GM21367 (cell line): ENCODE measurements around the gene ST13.
"Not testable (repeated sequence)": the region's sequence is repeated elsewhere in the genome, so short reads cannot be mapped to it uniquely, and the experiment has no call there.

ENCODE experiments used
- ATAC-seq: cut with Tn5 transposase; IDR thresholded peaks from one replicate; pipeline ENCODE4 v1.9.1; 2021; ENCODE audit not compliant: unreplicated experiment

ST13 gene

GRCh38 chr22:40844951-40845350 is 11.5 kb downstream of the ST13 start:
- ATAC-seq = no peak

DNA sequence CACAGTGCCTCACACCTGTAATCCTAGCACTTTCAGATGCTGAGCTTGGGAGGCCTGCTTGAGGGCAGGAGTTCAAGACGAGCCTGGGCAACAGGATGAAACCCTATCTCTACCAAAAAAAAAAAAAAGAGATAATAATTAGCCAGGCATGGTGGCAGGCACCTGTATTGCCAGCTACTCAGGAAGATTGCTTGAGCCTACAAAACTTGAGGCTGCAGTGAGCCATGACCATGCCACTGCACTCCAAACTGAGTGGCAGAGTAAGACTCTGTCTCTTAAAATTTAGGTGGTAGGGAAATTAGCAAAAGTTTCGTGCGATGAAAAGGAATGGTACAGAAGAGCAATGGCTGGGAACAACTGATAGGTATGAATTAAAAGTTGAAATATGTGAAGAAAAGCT is 18.0 kb downstream of the ST13 start:
- ATAC-seq = no peak

DNA sequence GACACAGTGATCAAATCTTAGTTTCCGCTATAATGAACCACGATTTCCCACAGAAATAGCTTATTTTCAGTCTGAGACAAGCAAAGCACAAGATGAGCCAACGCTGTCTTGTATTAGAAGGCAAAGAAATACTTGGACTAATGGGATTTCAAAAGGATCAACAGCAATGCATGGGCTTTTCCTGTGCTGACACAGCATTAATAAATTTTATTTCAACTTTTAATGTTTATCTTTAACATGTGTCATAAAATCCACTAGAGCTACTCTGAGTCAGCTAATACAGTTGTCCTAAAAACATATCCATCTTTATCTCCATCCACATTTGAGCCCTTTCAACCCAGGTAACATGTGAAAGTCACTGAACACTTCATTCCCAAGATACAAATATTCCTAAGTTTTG is 21.8 kb downstream of the ST13 start:
- no peak for ATAC-seq

- ATAC-seq = no peak
Observed at GRCh38 chr22:40829131-40829530, 27.3 kb downstream of the ST13 start.

DNA sequence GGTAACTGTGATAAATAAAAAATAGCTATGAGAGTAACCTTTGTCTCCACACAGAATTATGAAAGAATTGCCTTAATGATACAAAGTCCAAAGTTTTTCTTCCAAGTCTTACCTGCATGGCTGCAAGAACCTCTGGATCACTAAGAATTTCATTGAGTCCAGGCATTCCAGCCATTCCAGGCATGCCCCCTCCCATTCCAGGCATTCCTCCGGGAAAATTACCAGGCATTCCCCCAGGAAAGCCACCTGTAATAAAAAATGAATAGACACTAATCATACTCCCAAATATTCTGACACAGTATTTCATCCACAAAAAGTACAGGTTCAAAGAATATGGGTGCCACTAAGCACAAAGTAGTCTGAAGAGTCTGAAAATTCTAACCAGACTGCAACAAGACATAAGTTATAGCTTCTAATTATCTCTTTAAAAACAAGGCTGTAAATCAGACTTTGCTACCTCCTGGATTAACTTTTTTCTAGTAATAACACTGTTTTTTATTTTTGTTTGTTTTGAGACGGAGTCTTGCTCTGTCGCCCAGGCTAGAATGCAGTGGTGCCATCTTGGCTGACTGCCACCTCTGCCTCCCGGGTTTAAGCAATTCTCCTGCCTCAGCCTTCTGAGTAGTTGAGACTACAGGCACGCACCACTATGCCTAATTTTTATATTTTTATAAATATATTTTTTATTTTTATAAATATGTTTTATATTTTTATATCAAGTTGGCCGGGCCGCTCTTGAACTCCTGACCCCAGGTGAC is 29.3 kb downstream of the ST13 start:
- no peak for ATAC-seq

DNA sequence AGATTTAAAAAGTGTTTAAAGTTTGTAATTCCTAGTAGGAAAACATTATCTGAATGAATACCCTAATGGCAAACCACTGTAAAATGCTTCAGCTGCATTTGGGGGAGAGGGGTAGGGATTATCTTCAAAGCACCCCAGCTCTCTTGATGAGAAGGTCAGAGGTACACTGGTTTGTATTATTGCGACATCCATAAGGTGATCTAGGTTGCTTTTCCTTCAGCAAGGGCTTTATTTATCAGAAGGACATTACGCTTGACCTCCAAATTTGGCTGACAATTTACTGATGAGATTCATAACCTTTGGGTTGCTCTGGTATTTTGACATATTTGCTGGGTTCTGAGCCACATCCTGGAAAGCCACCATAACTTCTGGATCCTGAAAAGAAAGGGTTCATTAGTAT is 30.1 kb downstream of the ST13 start:
- ATAC-seq = not testable (repeated sequence)

- no peak for ATAC-seq
Observed at GRCh38 chr22:40823426-40823825, 33.0 kb downstream of the ST13 start.

- ATAC-seq = no peak
Observed at GRCh38 chr22:40819599-40820140, 36.8 kb downstream of the ST13 start.

DNA sequence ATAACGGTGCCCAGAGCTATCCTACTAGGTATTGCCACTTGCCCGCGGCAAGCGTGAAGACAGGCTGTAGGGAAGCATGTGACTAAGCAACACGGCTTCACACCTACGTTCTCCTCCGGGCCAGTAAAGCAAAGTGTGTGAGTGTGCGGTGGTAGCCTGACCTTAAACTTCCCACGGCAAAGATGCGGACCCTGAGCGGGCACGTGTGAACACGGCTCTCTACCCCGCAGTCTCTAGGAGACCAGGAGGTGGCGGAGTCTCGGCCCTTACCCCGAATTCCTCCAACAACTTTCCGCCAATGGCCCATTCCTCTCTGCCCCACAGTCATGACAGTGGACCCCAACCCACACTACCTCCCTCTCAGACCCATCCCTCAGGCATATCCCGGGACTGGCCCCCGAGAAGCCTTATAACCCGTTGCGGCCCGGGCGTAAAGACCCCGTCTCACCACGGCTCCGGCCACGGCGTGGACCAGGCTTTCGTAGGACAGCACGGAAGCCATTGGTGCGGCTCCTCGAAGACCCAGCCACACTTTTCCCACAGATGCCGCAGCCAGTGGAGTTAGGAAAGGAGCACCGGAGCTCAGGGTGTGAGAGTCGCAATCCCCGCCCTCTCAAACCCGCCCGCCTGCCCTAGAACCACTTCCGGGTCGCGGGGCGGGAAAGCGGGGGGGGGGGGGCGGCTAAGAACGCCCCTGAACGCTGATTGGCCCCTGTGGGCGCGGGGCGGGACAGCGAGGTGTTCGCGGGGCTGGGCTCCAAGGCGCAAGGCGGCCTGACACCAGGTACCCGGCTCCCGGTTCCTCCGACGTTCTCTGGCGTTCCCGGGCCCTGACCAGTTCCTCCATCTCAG is 37.5 kb downstream of the ST13 start, which contains the start of gene SLC25A17:
SLC25A17 (minus strand) TSS at position 600 of the 852 bp plus-strand sequence; CDS start at position 502, 98 bp downstream.
- peak; percentile 68 for ATAC-seq

GRCh38 chr22:40818192-40818746 is 38.2 kb downstream of the ST13 start:
- no peak for ATAC-seq

DNA sequence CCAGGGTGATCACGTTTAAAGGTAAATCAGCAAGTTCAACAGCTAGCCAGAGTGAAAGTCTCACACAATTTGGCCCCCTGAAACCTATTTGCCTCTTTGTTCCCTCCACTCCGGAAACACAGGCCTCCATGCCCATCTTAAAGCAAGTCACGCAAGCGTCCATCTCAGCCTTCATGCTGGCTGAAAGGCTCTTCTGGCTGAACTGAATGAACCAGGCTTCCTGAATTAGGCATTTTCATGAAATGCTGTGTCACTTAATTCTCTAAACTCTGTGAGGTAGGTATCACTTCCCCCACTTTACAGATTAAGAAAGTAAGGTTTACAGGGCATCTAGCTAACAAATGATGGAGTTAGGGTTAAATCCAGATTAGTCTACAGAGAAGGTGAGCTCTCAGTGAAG is 38.7 kb downstream of the ST13 start:
- no peak for ATAC-seq

- ATAC-seq = no peak
Observed at GRCh38 chr22:40813912-40814315, 42.5 kb downstream of the ST13 start.

DNA sequence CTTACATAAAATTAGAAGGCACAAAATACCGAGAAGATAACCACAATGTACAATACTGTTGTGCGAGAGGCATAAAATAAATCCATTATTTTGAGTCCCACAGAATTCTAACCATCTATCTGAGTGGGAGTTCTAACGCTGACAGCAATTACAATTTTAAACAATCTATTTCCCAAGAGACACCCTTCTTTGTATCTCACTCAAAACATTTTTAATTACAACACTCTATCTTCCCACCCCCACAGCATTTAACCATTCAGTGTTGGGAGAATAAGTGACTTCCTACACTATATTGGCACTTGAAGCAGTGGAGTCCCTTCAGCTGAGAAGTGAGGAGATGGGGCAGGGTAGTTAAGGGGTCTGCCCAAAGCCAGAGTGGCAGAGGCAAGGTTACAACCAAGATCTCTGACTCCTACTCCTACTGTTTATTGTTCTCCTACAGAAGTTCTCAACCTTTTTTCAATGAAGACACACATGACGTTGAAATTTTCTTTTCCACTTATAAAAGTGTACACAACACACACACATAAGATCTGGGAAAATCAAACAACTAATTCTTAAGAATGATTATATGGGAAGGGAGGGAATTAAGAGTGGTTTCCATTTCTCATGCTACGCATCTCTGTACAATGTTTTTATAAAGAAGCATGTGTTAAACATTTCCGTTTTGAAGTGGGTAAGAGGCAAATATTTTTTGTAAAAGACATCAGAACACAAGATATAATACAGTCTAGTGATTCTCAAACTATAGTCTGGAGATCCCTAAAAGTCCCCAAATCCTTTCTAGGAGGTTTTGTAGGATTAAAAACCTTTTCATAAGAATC is 48.2 kb downstream of the ST13 start:
- no peak for ATAC-seq

DNA sequence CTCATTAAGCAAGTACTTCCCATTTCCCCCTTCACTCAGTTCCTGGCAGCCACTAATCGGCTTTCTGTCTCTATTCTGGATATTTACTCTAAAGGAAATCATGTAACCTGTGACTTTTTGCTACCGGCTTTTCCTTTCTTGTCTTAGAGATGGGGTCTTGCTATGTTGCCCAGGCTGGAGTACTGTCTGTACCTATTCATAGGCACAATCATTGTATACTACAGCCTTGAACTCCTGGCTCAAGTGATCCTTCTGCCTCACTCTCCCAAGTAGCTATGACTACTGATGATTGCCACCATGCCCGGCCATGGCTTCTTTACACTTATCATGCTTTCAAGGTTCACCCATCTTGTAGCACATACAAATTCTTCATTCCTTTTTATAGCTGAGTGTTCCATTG is 49.7 kb downstream of the ST13 start:
- no peak for ATAC-seq

DNA sequence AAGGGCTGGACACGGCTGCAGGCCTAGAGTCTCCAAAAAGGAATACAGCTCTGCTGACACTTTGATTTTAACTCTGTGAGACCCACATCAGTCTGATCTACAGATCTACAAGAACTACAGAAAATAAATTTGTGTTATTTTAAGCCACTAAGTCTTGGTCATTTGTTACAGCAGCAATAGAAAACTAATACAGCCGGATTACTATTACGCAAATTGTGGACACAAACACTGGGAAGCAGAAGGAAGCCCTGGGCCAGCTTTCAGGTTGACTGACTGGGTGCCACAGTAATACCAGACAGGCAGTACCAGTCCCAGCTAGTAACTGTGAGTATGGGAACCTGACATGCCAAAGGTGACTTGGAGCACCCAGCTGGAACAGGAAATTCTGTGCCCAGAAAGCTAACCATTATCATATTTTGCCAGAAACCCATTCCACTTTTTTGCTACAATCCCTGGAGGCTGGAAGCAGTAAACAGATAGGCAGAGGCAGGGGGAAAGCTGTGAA is 50.7 kb downstream of the ST13 start:
- no peak for ATAC-seq

- ATAC-seq = no peak
Observed at GRCh38 chr22:40805239-40805638, 51.2 kb downstream of the ST13 start.

GRCh38 chr22:40803321-40803720 is 53.1 kb downstream of the ST13 start:
- ATAC-seq = no peak

DNA sequence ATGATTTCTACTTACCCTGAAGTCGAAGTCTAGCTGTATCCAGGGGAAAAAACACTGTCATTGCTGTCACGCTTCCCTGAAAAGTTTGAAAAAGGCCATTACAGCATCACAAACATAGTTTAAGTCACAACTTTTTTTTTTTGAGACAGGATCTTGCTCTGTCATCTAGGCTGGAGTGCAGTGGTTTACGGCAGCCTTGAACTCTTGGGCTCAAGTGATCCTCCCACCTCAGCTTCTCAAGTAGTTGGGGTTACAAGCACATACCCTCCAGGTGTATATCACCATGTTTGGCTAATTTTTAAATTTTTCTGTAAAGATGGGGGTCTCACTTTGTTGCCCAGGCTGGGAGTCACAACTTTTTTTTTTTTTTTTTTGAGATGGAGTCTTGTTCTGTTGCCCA is 57.4 kb downstream of the ST13 start:
- no peak for ATAC-seq

DNA sequence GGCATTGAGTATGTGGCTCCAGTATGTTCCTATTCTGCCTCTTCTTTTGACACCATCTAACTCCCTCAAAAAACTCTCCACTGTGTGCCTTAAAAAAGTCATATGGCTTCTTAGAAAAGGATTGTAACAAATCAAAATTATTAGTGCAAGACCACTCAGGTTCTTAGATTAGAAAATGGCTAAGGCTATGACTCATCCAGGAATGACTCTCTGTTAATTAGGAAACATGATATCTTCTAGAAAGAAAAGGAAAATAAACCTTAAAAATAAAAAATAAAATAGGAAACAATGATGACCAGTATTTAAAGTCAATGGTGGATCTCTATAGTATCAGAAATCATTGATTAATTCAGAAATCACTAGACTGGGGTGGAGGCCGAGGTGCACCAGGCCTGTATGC is 59.0 kb downstream of the ST13 start:
- no peak for ATAC-seq

GRCh38 chr22:40792451-40792850 is 64.0 kb downstream of the ST13 start:
- no peak for ATAC-seq

DNA sequence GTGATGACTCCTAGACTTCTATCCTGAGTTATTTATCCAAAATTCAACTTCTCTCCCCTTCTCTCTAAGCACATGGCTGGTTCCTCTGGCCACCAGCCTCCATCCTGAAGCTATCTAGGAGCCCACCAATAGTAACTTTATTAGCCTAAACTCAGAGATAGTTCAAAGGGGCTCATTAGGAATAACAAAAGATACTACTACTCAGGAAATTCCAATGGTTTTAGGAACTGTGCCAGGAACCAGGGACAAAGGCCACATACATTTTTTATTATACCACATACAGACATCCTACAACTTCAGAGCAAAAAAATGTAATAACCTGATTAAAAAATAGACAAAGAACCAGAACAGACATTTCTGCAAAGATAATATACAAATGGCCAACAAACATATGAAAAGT is 65.2 kb downstream of the ST13 start:
- ATAC-seq = no peak
